ENCODE results near the gene KANSL2.
"Not testable (repeated sequence)": the region's sequence is repeated elsewhere in the genome, so short reads cannot be mapped to it uniquely, and the experiment has no call there.

The KANSL2 gene, protein sequence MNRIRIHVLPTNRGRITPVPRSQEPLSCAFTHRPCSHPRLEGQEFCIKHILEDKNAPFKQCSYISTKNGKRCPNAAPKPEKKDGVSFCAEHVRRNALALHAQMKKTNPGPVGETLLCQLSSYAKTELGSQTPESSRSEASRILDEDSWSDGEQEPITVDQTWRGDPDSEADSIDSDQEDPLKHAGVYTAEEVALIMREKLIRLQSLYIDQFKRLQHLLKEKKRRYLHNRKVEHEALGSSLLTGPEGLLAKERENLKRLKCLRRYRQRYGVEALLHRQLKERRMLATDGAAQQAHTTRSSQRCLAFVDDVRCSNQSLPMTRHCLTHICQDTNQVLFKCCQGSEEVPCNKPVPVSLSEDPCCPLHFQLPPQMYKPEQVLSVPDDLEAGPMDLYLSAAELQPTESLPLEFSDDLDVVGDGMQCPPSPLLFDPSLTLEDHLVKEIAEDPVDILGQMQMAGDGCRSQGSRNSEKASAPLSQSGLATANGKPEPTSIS

DNA sequence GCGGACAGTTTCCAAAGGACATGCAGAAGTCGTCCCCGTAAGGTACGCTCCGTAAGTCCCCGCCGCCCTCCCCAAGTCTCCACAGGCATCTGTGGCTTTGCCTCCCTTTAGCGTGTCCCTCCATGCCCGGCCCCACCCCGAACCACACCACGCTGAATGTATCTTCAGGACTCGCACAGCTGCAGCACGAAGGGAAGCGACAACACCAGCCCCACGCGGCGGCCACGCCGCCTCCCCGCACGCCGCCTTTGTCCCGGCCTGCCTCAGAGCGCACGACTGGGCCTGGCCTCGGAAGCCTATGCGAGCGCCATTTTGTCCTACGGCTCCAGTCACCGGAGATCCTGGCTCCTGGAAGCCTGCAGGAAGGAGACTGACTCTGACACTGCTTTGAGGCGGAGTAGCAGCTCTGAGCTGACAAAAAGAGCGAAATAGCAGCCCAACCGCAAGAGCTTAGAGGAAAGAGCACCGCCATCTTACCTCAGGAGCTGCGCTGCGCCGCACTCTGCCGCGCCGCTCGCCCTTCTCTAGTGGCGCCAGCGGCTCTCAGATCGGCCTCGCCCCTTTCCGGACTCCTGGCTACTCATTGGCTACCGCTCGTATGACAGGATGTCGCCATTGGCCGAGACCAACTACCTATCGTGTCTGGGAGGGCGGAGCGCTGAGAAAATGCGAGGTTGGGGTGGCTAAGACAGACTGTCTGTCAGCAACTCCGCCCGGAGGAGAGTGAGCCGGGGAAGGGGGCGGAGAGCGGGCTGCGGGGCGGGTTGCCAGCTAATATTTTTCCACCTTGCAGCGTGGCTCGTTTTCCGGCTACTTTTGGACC, at the start of gene KANSL2:
KANSL2 (minus strand) TSS at position 529 of the 823 bp plus-strand sequence. CDS start 606 bp downstream, outside the sequence.
- DNase-seq (ENCODE audit: low spot score), result peak; percentile 99

- no peak for DNase-seq (ENCODE audit: low spot score)
Measured at GRCh38 chr12:48728807-48729206, 46.8 kb upstream of the KANSL2 start.

DNA sequence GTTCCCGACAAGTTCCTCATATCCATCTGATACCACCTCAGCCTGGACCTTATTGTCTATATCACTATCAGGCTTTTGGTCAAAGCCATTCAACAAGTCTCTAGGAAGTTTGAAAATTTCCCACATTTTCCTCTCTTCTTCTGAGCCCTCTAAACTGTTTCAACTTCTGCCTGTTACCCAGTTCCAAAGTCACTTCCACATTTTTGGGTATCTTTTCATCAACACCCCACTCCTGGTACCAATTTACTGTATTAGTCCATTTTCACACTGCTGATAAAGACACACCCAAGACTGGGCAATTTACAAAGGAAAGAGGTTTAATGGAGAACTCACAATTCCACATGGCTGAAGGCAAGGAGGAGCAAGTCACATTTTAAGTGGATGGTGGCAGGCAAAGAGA, 38.7 kb upstream of the KANSL2 start:
- not testable (repeated sequence) for DNase-seq (ENCODE audit: low spot score)

- not testable (repeated sequence) for DNase-seq (ENCODE audit: low spot score)
Measured at GRCh38 chr12:48720171-48720570, 38.1 kb upstream of the KANSL2 start.

GRCh38 chr12:48719002-48719401, 37.0 kb upstream of the KANSL2 start:
- DNase-seq (ENCODE audit: low spot score), result not testable (repeated sequence)

DNA sequence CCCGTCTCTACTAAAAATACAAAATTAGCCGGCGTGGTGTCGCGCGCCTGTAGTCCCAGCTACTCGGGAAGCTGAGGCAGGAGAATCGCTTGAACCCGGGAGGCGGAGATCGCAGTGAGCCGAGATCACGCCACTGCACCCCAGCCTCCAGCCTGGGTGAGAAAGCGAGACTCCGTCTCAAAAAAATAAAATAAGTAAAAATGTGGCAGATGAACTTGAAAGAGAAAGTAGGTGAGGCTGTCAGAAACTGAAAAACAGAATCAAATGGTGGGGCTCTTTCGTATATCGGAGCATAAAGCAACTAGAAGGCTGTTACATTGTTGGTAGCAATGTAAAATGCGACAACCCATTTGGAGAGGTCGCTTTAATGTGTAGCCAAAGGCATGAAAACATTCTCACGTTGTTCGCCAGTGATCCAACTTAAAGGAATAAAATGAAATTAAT, 35.2 kb upstream of the KANSL2 start:
- peak; percentile 23 for DNase-seq (ENCODE audit: low spot score)

DNA sequence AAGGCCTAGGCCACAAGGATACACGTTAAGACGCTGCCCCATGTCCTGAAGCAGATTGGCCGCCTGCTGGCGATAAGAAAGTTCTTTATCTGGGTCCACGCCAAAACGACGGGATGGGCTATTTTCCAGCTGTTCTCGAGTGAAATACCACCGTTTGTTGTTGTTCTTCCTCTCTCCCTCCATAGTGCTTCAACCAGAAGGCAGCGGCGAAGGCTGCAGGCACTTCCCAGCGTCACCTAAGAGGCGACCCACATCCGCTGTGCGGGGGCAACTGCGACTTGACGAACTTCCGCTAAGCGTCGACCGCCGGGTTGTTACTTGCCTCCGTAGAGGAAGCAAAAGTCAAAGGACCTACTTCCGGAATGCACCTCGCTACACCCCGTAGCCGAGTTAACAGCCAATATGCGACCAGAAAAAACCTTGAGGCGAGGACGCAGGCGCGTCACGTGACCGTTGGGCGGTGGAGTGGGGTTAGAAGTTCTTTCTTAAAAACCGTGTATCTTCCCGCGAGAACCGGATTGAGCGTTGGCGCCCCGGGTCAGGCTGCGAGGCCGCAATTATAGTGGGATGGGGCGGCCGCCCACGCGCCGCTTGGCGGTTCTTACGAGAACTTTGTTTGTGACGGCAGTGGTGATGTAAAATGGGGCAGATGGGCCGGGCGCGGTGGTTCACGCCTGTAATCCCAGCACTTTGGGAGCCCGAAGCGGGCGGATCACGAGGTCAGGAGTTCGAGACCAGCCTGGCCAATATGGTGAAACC, 34.6 kb upstream of the KANSL2 start, which contains the start of gene CCNT1:
CCNT1 (minus strand) TSS at position 215 of the 759 bp plus-strand sequence; CDS start at position 183, 32 bp downstream.
- DNase-seq (ENCODE audit: low spot score), result peak; percentile 99

DNA sequence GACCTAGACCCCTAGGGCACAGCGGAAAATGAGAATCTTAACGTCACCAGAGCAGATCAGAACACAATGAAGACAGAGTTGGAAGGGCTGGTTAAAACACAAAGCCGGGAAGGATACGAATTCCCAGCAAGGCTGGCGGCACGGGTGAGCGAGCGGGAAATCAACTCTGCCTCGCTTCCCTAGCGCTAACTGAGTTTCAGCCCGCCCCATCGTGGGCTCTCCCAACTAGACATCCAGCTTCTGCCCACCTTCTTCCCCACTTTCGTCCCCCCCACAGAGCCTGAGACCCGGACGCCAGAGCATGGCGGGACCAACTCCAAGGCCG, 34.1 kb upstream of the KANSL2 start:
- peak; percentile 11 for DNase-seq (ENCODE audit: low spot score)

DNA sequence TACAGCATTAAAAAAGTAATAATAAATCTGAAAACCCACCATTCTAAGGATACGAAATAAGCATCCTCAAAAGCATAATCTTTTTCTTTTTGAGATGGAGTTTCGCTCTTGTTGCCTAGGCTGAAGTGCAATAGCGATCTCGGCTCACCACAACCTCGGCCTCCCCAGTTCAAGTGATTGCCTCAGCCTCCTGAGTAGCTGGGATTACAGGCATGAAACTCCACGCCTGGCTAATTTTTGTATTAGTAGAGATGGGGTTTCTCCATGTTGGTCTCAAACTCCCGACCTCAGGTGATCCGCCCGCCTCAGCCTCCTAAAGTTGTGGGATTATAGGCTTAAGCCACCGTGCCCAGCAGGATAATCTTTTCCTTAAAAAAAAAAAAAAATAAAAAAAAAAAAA, 30.2 kb upstream of the KANSL2 start:
- no peak for DNase-seq (ENCODE audit: low spot score)

- not testable (repeated sequence) for DNase-seq (ENCODE audit: low spot score)
Measured at GRCh38 chr12:48698822-48699221, 16.8 kb upstream of the KANSL2 start.

GRCh38 chr12:48696626-48697025, 14.6 kb upstream of the KANSL2 start:
- no peak for DNase-seq (ENCODE audit: low spot score)

GRCh38 chr12:48695859-48696258, 13.8 kb upstream of the KANSL2 start:
- no peak for DNase-seq (ENCODE audit: low spot score)

- no peak for DNase-seq (ENCODE audit: low spot score)
Measured at GRCh38 chr12:48694038-48694437, 12.0 kb upstream of the KANSL2 start.

DNA sequence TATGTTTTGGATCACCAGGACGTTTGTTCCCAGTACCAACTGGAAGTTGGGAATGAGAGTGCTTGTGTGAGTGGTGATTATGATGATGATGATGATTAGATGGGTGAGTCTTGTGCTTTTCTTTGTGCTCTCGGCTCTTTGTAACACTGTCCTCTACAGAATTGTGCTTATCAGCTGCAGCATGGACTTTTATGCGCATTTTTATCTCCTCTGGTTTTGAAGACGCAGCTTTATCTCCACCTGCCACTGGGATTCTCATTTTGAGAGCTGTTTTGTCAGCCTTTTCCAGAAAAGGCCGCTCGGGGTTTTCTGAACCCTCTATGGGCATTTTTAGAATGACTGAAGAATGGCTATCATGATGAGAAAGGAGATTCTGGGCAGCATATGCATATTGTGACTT, 11.5 kb upstream of the KANSL2 start:
- no peak for DNase-seq (ENCODE audit: low spot score)

DNA sequence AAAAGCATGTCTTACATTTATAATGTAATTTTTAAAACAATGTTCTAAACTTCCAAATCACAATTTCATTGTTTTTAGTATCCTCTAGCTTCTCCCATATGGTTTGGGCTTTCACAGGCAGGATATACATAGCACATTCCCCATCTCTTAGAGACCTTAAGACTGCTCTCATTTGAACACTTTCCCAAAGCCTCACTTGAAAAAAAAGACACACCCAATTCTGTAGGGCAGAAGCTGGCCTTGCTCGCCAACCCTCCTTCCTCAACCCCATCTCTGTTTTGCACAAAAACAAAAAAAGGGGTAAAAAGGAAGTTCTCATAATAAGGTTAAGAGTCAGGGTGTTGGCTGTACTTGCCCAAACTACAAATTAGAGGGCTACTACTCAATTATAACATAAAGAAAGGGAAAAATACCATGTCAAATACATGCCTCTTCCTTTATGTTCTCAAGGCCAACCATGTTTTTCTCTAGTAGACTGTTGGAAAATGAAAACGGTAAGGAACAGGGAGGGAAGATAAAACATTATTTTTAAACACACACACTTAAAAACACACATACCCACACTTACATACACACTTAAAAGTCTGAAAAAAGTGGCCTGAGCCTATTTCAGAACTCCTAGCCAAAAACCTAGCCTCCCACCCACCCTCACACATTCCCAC, 9.9 kb upstream of the KANSL2 start:
- DNase-seq (ENCODE audit: low spot score), result no peak

- DNase-seq (ENCODE audit: low spot score), result no peak
Measured at GRCh38 chr12:48690990-48691389, 9.0 kb upstream of the KANSL2 start.

- no peak for DNase-seq (ENCODE audit: low spot score)
Measured at GRCh38 chr12:48690436-48690835, 8.4 kb upstream of the KANSL2 start.

DNA sequence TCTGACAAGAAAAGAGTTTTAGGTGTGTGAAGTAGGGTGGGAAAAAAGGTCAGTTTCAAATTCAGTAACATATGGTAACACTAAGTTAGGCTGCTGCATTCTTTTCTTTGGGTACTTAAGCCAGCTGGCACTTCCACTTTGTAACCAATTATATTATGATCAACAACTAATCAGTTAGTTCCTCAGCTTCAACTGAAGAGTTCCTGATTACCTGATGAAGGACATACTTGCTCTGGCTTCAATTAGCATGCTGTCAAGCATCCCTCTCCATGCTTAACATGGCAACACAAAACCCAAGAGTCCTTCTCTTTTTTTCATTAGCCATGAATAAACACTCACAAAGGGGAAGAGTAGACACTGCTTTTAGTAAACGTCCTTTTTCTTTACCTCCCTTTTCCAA, 6.8 kb upstream of the KANSL2 start:
- DNase-seq (ENCODE audit: low spot score), result no peak

DNA sequence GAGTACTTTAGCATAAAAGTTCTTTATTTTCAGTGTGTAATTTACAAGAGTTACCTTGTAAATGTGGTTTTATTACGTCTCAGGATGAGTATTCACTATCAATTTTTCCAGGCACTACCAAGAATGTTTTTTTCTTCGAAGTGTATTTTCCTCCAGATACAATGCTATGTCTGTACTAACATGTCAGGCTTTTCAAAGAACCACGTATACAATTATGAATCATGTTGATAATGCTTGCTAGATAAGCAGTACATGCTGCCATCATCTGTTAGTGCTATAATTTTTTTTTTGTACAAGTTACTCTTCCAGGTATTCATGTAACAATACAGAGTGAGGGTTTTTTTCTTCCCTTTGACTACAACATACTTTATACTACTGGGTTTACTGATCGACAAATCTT, 5.6 kb upstream of the KANSL2 start:
- no peak for DNase-seq (ENCODE audit: low spot score)

GRCh38 chr12:48686615-48687334, 4.7 kb upstream of the KANSL2 start:
- DNase-seq (ENCODE audit: low spot score), result no peak

GRCh38 chr12:48686037-48686595, 4.1 kb upstream of the KANSL2 start:
- DNase-seq (ENCODE audit: low spot score), result no peak

Data from germinal center (tissue), 1 donor.